Keratinocyte (primary cell): Measurements from ENCODE around the gene HBG2. TPM values are rescaled to one million over a fixed set of nuclear protein-coding genes. Genes with fewer than 3 reads are reported as not detected.
"Not testable (repeated sequence)": the region's sequence is repeated elsewhere in the genome, so short reads cannot be mapped to it uniquely, and the experiment has no call there.

ENCODE experiments used
- DNase-seq: peaks from one replicate; pipeline ENCODE4 v3.0.0-alpha.2; 2011; ENCODE audit warnings: low read depth, missing footprints, low spot score
- FAIRE-seq: peaks from 2 replicates; lab custom pipeline; 2011; peaks lifted over from hg19 to GRCh38; lab: Jason Lieb, UNC
- H2AFZ ChIP-seq: 2 replicates; pipeline ENCODE4 v1.6.0; 2012; ENCODE audit warnings: low read length, control low read depth, inconsistent platforms; ENCODE audit not compliant: control insufficient read depth
- H3K27ac ChIP-seq: 2 replicates; pipeline ENCODE4 v1.5.1; 2011; ENCODE audit warnings: low read length; ENCODE audit not compliant: control insufficient read depth, insufficient read depth
- H3K27me3 ChIP-seq: 3 replicates; pipeline ENCODE4 v1.6.0; 2011; ENCODE audit warnings: low read length; ENCODE audit not compliant: control insufficient read depth, insufficient read depth; ENCODE audit errors: extremely low read depth
- H3K36me3 ChIP-seq, 2 experiments: 2 replicates in 1 of 2; 3 replicates in 1 of 2; pipeline ENCODE4 v1.5.1; 2011; ENCODE audit warnings: low read length in 2 of 2, mild to moderate bottlenecking in 1 of 2; ENCODE audit not compliant: control insufficient read depth in 2 of 2, insufficient read depth in 2 of 2; ENCODE audit errors: extremely low read depth in 1 of 2
- H3K4me1 ChIP-seq: 3 replicates; pipeline ENCODE4 v1.5.1; 2011; ENCODE audit warnings: low read length; ENCODE audit not compliant: control insufficient read depth, insufficient read depth; ENCODE audit errors: extremely low read depth
- H3K4me2 ChIP-seq: 3 replicates; pipeline ENCODE4 v1.6.0; 2011; ENCODE audit warnings: low read depth, low read length; ENCODE audit not compliant: control insufficient read depth, insufficient read depth; ENCODE audit errors: extremely low read depth
- H3K4me3 ChIP-seq, 3 experiments: fragments of 200-600 bp in 1 of 3; sonication (generic) in 1 of 3; 2 replicates in 2 of 3; 3 replicates in 1 of 3; pipeline ENCODE4 v1.5.1; 2011 to 2016; ENCODE audit warnings: low read length in 3 of 3, mild to moderate bottlenecking in 3 of 3, control low read depth in 2 of 3, inconsistent platforms in 1 of 3, low read depth in 1 of 3, mixed read lengths in 1 of 3, mixed run types in 1 of 3, moderate library complexity in 1 of 3; ENCODE audit not compliant: control insufficient read depth in 2 of 3, insufficient read depth in 2 of 3; ENCODE audit errors: extremely low read depth in 1 of 3
- H3K79me2 ChIP-seq: 2 replicates; pipeline ENCODE4 v1.6.0; 2012; ENCODE audit warnings: low read length; ENCODE audit not compliant: control insufficient read depth, insufficient read depth
- H3K9ac ChIP-seq: 3 replicates; pipeline ENCODE4 v1.6.0; 2011; ENCODE audit warnings: low read length; ENCODE audit not compliant: control insufficient read depth, insufficient read depth; ENCODE audit errors: extremely low read depth
- H3K9me1 ChIP-seq: 3 replicates; pipeline ENCODE4 v1.6.0; 2011; ENCODE audit warnings: low read length; ENCODE audit not compliant: control insufficient read depth, insufficient read depth; ENCODE audit errors: extremely low read depth
- H3K9me3 ChIP-seq: 2 replicates; pipeline ENCODE4 v1.5.1; 2012; ENCODE audit warnings: low read depth, low read length; ENCODE audit not compliant: control insufficient read depth
- H4K20me1 ChIP-seq: 3 replicates; pipeline ENCODE4 v1.6.0; 2011; ENCODE audit warnings: low read length; ENCODE audit not compliant: control insufficient read depth, insufficient read depth; ENCODE audit errors: extremely low read depth
- EZH2 ChIP-seq: IDR thresholded peaks from one replicate; pipeline ENCODE4 v1.6.1; 2012; ENCODE audit warnings: inconsistent platforms, mild to moderate bottlenecking, low read length, moderate library complexity
- dilution Hi-C: fragments of 300-500 bp; cut with MboI; formaldehyde crosslinking; loops from one replicate; pipeline ENCODE4 v1.7.0; 2020; ENCODE audit warnings: low sequenced_read_pairs; ENCODE audit not compliant: extremely low pct_ligation_motif_present
- polyA plus RNA-seq, 5 experiments: library from polyadenylated mRNA; depleted of rRNA in 3 of 5; stranded (reverse) in 3 of 5; stranded (forward) in 1 of 5; unstranded in 1 of 5; fragments of >200 nt; gene quantifications; 1 replicate in 1 of 5; 2 replicates in 3 of 5; 3 replicates in 1 of 5; pipeline versions ENCODE4 v1.2.1 to v1.2.3, GENCODE V29; 2011 to 2012; ENCODE audit warnings: missing spikeins in 2 of 5, low read depth in 1 of 5, low replicate concordance in 1 of 5
- TF ChIP-seq, protein P1 (sequence below), 3 experiments: IDR thresholded peaks in 1 of 3; conservative IDR thresholded peaks in 1 of 3; optimal IDR thresholded peaks in 1 of 3; 2 replicates in 2 of 3; 3 replicates in 1 of 3; pipeline versions ENCODE3 to v1.5.1; 2011; ENCODE audit warnings: low read length in 3 of 3, mild to moderate bottlenecking in 3 of 3, moderate library complexity in 2 of 3, control low read depth in 1 of 3, inconsistent platforms in 1 of 3; ENCODE audit not compliant: insufficient read depth in 2 of 3; ENCODE audit errors: extremely low read depth in 1 of 3

HBG2 gene
- polyA plus RNA-seq, 1 donor (not counting 4 experiments of a cell fraction or from before 2014, with no cell fraction given), result 0.73 TPM

DNA sequence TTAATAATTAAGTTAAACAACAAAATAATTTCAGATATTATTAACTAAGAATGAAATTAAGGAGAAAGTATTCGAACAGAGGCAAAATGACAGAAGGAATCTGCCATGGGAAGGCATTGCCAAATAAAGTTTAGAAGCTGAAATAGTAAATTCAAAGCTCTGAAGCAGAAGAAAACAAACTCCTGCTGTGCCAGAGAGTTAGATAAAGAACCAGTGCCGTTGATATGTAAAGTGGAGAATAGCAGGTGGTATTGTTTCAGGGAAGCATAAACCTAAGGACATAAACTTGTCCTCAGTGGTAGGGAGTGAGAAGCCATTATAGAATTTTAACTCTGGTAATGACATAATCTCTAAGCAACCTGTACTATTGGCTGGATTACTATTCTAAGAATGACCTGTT lies 2.7 kb upstream of the HBG2 start:
- no peaks in the 10 kb centered on the region for H3K9me3 ChIP-seq
- DNase-seq, result no peak
- H3K4me2 ChIP-seq, result no peak overlapping the region
- H3K9me1 ChIP-seq, result no peaks in the 10 kb centered on the region
- dilution Hi-C loops, result no loop called here
- TF ChIP-seq, protein P1, sequence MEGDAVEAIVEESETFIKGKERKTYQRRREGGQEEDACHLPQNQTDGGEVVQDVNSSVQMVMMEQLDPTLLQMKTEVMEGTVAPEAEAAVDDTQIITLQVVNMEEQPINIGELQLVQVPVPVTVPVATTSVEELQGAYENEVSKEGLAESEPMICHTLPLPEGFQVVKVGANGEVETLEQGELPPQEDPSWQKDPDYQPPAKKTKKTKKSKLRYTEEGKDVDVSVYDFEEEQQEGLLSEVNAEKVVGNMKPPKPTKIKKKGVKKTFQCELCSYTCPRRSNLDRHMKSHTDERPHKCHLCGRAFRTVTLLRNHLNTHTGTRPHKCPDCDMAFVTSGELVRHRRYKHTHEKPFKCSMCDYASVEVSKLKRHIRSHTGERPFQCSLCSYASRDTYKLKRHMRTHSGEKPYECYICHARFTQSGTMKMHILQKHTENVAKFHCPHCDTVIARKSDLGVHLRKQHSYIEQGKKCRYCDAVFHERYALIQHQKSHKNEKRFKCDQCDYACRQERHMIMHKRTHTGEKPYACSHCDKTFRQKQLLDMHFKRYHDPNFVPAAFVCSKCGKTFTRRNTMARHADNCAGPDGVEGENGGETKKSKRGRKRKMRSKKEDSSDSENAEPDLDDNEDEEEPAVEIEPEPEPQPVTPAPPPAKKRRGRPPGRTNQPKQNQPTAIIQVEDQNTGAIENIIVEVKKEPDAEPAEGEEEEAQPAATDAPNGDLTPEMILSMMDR (optimal IDR thresholded peaks at IDR 0.05 in 1 of 3, IDR thresholded peaks at IDR 0.05 in 1 of 3, conservative IDR thresholded peaks at IDR 0.05 in 1 of 3; ENCODE audit: extremely low read depth in 1 of 3, insufficient read depth in 2 of 3, low read length in 3 of 3), result no peak
- no peak for TF ChIP-seq EZH2
- H3K27me3 ChIP-seq, result no peaks in the 10 kb centered on the region
- no peaks in the 10 kb centered on the region for H3K79me2 ChIP-seq
- no peaks in the 10 kb centered on the region for H4K20me1 ChIP-seq
- no peak overlapping the region for H3K27ac ChIP-seq
- H3K4me3 ChIP-seq, result no peak overlapping the region
- H2AFZ ChIP-seq, result no peak overlapping the region
- H3K36me3 ChIP-seq, result no peaks in the 10 kb centered on the region
- no peaks in the 10 kb centered on the region for H3K4me1 ChIP-seq
- no peak overlapping the region for H3K9ac ChIP-seq
- no peak for FAIRE-seq

DNA sequence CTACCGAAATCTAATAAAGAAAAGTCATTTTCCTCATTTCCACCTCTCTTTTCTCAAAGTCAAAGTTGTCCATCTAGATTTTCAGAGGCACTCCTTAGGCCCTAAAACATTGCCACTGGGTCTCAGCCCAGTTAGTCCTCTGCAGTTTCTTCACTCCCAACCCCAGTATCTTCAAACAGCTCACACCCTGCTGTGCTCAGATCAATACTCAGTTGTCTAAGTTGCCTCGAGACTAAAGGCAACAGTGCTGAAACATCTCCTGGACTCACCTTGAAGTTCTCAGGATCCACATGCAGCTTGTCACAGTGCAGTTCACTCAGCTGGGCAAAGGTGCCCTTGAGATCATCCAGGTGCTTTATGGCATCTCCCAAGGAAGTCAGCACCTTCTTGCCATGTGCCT lies 558 bp downstream of the HBG2 start:
- H3K27ac ChIP-seq, H3K36me3 ChIP-seq, H3K79me2 ChIP-seq, FAIRE-seq, DNase-seq, H3K27me3 ChIP-seq, H3K9me3 ChIP-seq, dilution Hi-C loops, H2AFZ ChIP-seq, H3K4me3 ChIP-seq, H3K9me1 ChIP-seq, H3K4me2 ChIP-seq, H4K20me1 ChIP-seq, H3K4me1 ChIP-seq, H3K9ac ChIP-seq: not testable (repeated sequence)

DNA sequence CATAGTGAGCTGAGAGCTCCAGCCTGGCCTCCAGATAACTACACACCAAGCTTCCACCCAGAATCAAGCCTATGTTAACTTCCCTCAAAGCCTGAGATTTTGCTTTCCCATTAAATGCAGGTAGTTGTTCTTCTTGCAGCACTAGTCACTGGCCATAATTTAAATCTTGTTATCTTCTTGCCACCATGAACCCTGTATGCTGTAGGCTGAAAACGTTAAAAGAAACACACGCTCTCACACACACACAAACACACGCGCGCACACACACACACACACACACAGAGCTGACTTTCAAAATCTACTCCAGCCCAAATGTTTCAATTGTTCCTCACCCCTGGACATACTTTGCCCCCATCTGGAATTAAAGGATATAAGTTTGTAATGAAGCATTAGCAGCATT lies 1.1 kb downstream of the HBG2 start:
- H3K9me3 ChIP-seq, H3K79me2 ChIP-seq, H3K9ac ChIP-seq, H3K36me3 ChIP-seq, DNase-seq, H3K9me1 ChIP-seq, H3K4me2 ChIP-seq, H3K4me3 ChIP-seq, H3K4me1 ChIP-seq, H3K27me3 ChIP-seq, dilution Hi-C loops, H4K20me1 ChIP-seq, FAIRE-seq, H3K27ac ChIP-seq, H2AFZ ChIP-seq: not testable (repeated sequence)
